Fibroblast of pulmonary artery (primary cell): ENCODE results near the gene KANK3.
"Not testable (repeated sequence)": the region's sequence is repeated elsewhere in the genome, so short reads cannot be mapped to it uniquely, and the experiment has no call there.

Experiments
- DNase-seq: peaks from one replicate; pipeline ENCODE4 v3.0.0-alpha.2; 2010; ENCODE audit warnings: low read depth
- H3K4me3 ChIP-seq: replicated peaks from 2 replicates; pipeline ENCODE4 v1.5.1; 2011; ENCODE audit warnings: low read depth, mild to moderate bottlenecking, control low read depth, low read length, moderate library complexity
- CTCF ChIP-seq: IDR thresholded peaks from 2 replicates; pipeline ENCODE4 v1.5.1; 2011; ENCODE audit warnings: mild to moderate bottlenecking, control low read depth, low read length, inconsistent platforms; ENCODE audit errors: missing control alignments

The KANK3 gene

DNA sequence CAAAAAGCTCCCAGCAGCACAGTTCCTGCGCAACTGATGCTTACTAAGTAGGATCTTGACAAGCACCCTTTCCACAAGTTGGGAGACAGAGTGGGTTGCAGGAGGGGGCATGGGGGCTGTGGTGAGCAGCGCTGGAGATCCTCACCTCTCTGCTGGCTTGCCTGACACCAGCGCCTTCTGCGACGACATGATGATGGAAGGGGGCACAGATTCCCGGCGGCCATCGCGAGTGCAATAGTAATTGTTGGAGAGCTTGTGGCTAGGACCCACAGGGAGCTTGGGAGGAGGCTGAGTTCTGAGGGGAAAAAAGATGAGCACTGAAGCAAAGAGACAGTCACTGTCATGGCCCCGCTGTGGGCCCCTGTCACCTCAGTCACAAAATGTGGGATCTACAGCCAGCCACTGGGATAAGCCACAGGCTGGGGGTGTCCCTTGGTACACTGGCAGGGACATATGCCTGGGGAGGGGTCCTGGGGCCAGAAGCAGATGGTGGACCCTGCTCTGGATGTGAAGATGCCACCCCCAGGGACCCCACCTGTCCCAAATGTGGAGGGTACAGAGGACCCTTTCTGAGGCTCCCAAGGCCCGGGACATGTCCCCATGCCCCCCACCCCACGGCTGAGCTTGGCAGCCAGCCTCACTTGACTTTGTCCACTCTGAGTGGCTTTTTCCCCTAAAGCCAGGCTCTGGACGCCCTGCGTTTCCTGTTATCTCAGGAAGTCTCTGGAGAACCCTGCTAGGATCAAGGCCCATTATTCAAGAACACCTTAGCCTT, 26.5 kb downstream of the KANK3 start:
- H3K4me3 ChIP-seq = no peak overlapping the region
- no peak for DNase-seq
- no peak for TF ChIP-seq CTCF

GRCh38 chr19:8314981-8315640, 28.0 kb downstream of the KANK3 start:
- H3K4me3 ChIP-seq, DNase-seq: not testable (repeated sequence)

- no peak for DNase-seq
- TF ChIP-seq CTCF = no peak
- no peak overlapping the region for H3K4me3 ChIP-seq
These were observed 31.4 kb downstream of the KANK3 start for GRCh38 chr19:8311461-8312260.

- TF ChIP-seq CTCF = no peak
- no peak for DNase-seq
- no peak overlapping the region for H3K4me3 ChIP-seq
These were observed 32.6 kb downstream of the KANK3 start for GRCh38 chr19:8310342-8311055.

DNA sequence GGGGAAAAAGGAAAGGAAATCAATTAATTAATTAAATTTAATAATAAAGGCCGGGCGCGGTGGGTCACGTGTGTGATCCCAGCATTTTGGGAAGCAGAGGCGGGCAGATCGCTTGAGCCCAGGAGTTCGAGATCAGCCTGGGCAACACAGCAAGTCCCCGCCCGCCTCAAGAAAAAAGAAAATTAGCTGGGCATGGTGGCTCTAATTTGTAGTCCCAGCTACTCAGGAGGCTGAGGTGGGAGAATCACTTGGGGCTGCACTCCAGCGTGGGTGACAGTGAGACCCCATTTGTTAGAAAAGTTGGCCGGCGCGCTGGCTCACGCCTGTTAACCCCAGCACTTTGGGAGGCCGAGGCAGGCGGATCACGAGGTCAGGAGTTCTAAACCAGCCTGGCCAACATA, 34.2 kb downstream of the KANK3 start:
- peak overlapping the region; percentile 66 for H3K4me3 ChIP-seq
- TF ChIP-seq CTCF = no peak
- DNase-seq = no peak

GRCh38 chr19:8307965-8308866, 34.8 kb downstream of the KANK3 start, which contains the start of gene CD320:
TSS of gene CD320 (minus strand) at chr19:8308358. CDS start at chr19:8308290, 68 bp downstream.
- peak; percentile 90 for DNase-seq
- H3K4me3 ChIP-seq = peak within 1 kb of the TSS; percentile 66
- no peak for TF ChIP-seq CTCF
